HepG2 (cell line): ENCODE measurements around the gene QDPR.

ENCODE experiments used
- PHF21A ChIP-seq: sonication (generic); formaldehyde crosslinking; IDR thresholded peaks from 2 replicates; pipeline ENCODE4 v1.5.0; 2020; ENCODE audit warnings: mild to moderate bottlenecking, missing genetic modification reagents
- ZFAT ChIP-seq: sonication (generic); formaldehyde crosslinking; conservative IDR thresholded peaks from 2 replicates; pipeline ENCODE4 v1.8.1; 2023; ENCODE audit warnings: missing genetic modification reagents, inconsistent platforms
- ZNF253 ChIP-seq: sonication (generic); formaldehyde crosslinking; IDR thresholded peaks from 2 replicates; pipeline ENCODE4 v1.8.0; 2022; ENCODE audit warnings: mild to moderate bottlenecking, missing genetic modification reagents, borderline replicate concordance
- ZNF549 ChIP-seq: sonication (generic); formaldehyde crosslinking; IDR thresholded peaks from 2 replicates; pipeline ENCODE4 v1.5.0; 2020; ENCODE audit warnings: missing genetic modification reagents

GRCh38 chr4:17490575-17491059 is 21.3 kb downstream of the QDPR start:
- TF ChIP-seq ZNF549 (CRISPR knock-in tag) = no peak
- TF ChIP-seq ZNF253 (CRISPR knock-in tag) = no peak
- no peak for TF ChIP-seq ZFAT (CRISPR knock-in tag)
- peak; percentile 90; the same call in 1 of the 2 replicates for TF ChIP-seq PHF21A (CRISPR knock-in tag)
